HepG2 (cell line): ENCODE measurements around the gene MRPL39. TPM values are rescaled to one million over a fixed set of nuclear protein-coding genes. Genes with fewer than 3 reads are reported as not detected.
A peak's percentile ranks its signal among the peaks of the same experiment; 100 is the strongest.

Source experiments
- ATAC-seq: fragments of 200-7000 bp; cut with Tn5 transposase; 3 replicates; pipeline ENCODE4 v1.9.1; 2020; ENCODE audit warnings: mild to moderate bottlenecking, moderate library complexity
- BruUV-seq: library from RNA; stranded (reverse); fragments of 400-500 nt; replicated peaks from 2 replicates; lab custom pipeline; 2021; lab: Mats Ljungman, UMichigan
- CTCF ChIA-PET: fragments of 300-600 bp; formaldehyde crosslinking; extraction: SDS; loops from one replicate; lab custom pipeline; 2021; ENCODE audit warnings: low total read pairs, inconsistent platforms, low intra/inter-chr PET ratio; lab: Yijun Ruan, JAX
- POLR2A ChIA-PET: fragments of 350-600 bp; sonication (Branson Sonifier 250); formaldehyde crosslinking; loops from one replicate; lab custom pipeline; 2020; ENCODE audit warnings: antibody characterized with exemption, inconsistent platforms; lab: Yijun Ruan, JAX
- DNase-seq: peaks from one replicate; pipeline ENCODE4 v3.0.0-alpha.2; 2015; ENCODE audit warnings: low spot score
- FAIRE-seq: peaks from 3 replicates; lab custom pipeline; 2011; peaks lifted over from hg19 to GRCh38; lab: Jason Lieb, UNC
- H2AFZ ChIP-seq: one replicate; pipeline ENCODE4 v1.6.1; 2011; ENCODE audit warnings: low read length, inconsistent platforms
- H3K27ac ChIP-seq: fragments of 300-600 bp; 3 replicates; pipeline ENCODE4 v1.8.0; 2011; ENCODE audit warnings: mixed run types, mild to moderate bottlenecking, mixed read lengths, low read length, inconsistent platforms; ENCODE audit not compliant: insufficient read depth; ENCODE audit errors: extremely low read length
- H3K27me3 ChIP-seq, 2 experiments: fragments of 200-600 bp in 1 of 2; 2 replicates in 1 of 2; 3 replicates in 1 of 2; pipeline versions ENCODE4 v1.6.0 to v1.8.0; 2011; ENCODE audit warnings: low read length in 2 of 2, mild to moderate bottlenecking in 2 of 2, moderate library complexity in 2 of 2, inconsistent platforms in 1 of 2; ENCODE audit not compliant: insufficient read depth in 2 of 2, control insufficient read depth in 1 of 2
- H3K36me3 ChIP-seq, 2 experiments: fragments of 200-600 bp in 1 of 2; replicated peaks in 1 of 2; 2 replicates in 1 of 2; 3 replicates in 1 of 2; pipeline versions ENCODE4 v1.5.1 to v1.8.0; 2011; ENCODE audit warnings: low read length in 2 of 2, inconsistent platforms in 1 of 2; ENCODE audit not compliant: insufficient read depth in 2 of 2, control insufficient read depth in 1 of 2
- H3K4me1 ChIP-seq: 2 replicates; pipeline ENCODE4 v1.5.1; 2012; ENCODE audit warnings: low read length, inconsistent platforms; ENCODE audit not compliant: insufficient read depth
- H3K4me2 ChIP-seq: 2 replicates; pipeline ENCODE4 v1.6.0; 2011; ENCODE audit warnings: low read depth, low read length, inconsistent platforms
- H3K4me3 ChIP-seq, 3 experiments: fragments of 200-600 bp in 1 of 3; sonication (generic), shearing (Covaris generic) in 1 of 3; replicated peaks in 1 of 3; 2 replicates each; pipeline ENCODE4 v1.5.1; 2011 to 2016; ENCODE audit warnings: low read length in 3 of 3, inconsistent platforms in 2 of 3, low read depth in 2 of 3, mild to moderate bottlenecking in 2 of 3, control low read depth in 1 of 3, mixed read lengths in 1 of 3; ENCODE audit not compliant: insufficient read depth in 1 of 3
- H3K79me2 ChIP-seq: one replicate; pipeline ENCODE4 v1.6.1; 2011; ENCODE audit warnings: low read length, inconsistent platforms; ENCODE audit not compliant: insufficient read depth
- H3K9ac ChIP-seq: 2 replicates; pipeline ENCODE4 v1.6.0; 2011; ENCODE audit warnings: mild to moderate bottlenecking, low read depth, low read length, inconsistent platforms; ENCODE audit not compliant: insufficient read depth
- H3K9me3 ChIP-seq: 2 replicates; pipeline ENCODE4 v1.5.1; 2012; ENCODE audit warnings: mild to moderate bottlenecking, low read length
- H4K20me1 ChIP-seq: 2 replicates; pipeline ENCODE4 v1.6.0; 2011; ENCODE audit warnings: inconsistent platforms, mild to moderate bottlenecking, low read length, moderate library complexity; ENCODE audit not compliant: insufficient read depth
- FOSL2 ChIP-seq: sonication (generic); formaldehyde crosslinking; IDR thresholded peaks from 2 replicates; pipeline ENCODE4 v1.4.0; 2020; ENCODE audit warnings: missing genetic modification reagents
- MTF1 ChIP-seq: sonication (generic); formaldehyde crosslinking; IDR thresholded peaks from 2 replicates; pipeline ENCODE4 v1.5.0; 2020; ENCODE audit warnings: missing genetic modification reagents
- RAD51 ChIP-seq: fragments of 450-650 bp; IDR thresholded peaks from 2 replicates; pipeline ENCODE4 v1.6.1; 2016; ENCODE audit warnings: borderline replicate concordance
- RORA ChIP-seq: sonication (generic); formaldehyde crosslinking; IDR thresholded peaks from 2 replicates; pipeline ENCODE4 v1.5.0; 2020; ENCODE audit warnings: mild to moderate bottlenecking, missing genetic modification reagents, moderate library complexity
- ZNF207 ChIP-seq: fragments of 450-650 bp; IDR thresholded peaks from 2 replicates; pipeline ENCODE4 v1.6.1; 2016; ENCODE audit warnings: antibody characterized with exemption, borderline replicate concordance
- WGBS: methylation state at CpG from one replicate; pipeline ENCODE4 v1.1.6; 2017; ENCODE audit warnings: low lambda C conversion rate; 5-methylcytosine and 5-hydroxymethylcytosine counted together
- in situ Hi-C: cut with HindIII; loops from 2 replicates; pipeline ENCODE4 v1.10.0; 2017; ENCODE audit warnings: low pct_unique_long_range_greater_than_20kb; ENCODE audit not compliant: extremely low pct_ligation_motif_present
- intact Hi-C: fragments of 100-400 bp; cut with micrococcal nuclease; formaldehyde crosslinking; loops from one replicate; pipeline ENCODE4 v1.10.0; 2022; ENCODE audit not compliant: unreplicated experiment
- polyA plus RNA-seq, 8 experiments: library from polyadenylated mRNA; depleted of rRNA in 3 of 8; stranded (reverse) in 7 of 8; unstranded in 1 of 8; fragments of >200 nt; fragmentation: Illumina TruSeq in 4 of 8; extraction: Trizol in 4 of 8; gene quantifications; 2 replicates each; pipeline versions ENCODE4 v1.2.1 to v1.2.3, GENCODE V29; 2011 to 2016; ENCODE audit warnings: low read depth in 4 of 8, missing spikeins in 1 of 8, mixed read lengths in 1 of 8; ENCODE audit not compliant: insufficient read depth in 1 of 8
- total RNA-seq, 5 experiments: library from RNA; depleted of rRNA; stranded (reverse); fragments of >200 nt; fragmentation: Illumina TruSeq; extraction: Trizol; gene quantifications; 2 replicates each; pipeline ENCODE4 v1.2.3, GENCODE V29; 2016; ENCODE audit warnings: low read depth in 1 of 5
- TF ChIP-seq, protein P1 (sequence below): sonication (generic); formaldehyde crosslinking; IDR thresholded peaks from 2 replicates; pipeline ENCODE4 v1.9.0; 2021; ENCODE audit warnings: missing genetic modification reagents, mild to moderate bottlenecking, borderline replicate concordance
- TF ChIP-seq, protein P2 (sequence below): sonication (generic); formaldehyde crosslinking; conservative IDR thresholded peaks from 2 replicates; pipeline ENCODE4 v1.4.0; 2020; ENCODE audit warnings: missing genetic modification reagents

MRPL39 gene
- total and polyA plus RNA-seq, 2 of the 13 experiments (the other 11 are each of a cell fraction or from before 2014, with no cell fraction given), result 29.1 to 91.2 TPM

DNA sequence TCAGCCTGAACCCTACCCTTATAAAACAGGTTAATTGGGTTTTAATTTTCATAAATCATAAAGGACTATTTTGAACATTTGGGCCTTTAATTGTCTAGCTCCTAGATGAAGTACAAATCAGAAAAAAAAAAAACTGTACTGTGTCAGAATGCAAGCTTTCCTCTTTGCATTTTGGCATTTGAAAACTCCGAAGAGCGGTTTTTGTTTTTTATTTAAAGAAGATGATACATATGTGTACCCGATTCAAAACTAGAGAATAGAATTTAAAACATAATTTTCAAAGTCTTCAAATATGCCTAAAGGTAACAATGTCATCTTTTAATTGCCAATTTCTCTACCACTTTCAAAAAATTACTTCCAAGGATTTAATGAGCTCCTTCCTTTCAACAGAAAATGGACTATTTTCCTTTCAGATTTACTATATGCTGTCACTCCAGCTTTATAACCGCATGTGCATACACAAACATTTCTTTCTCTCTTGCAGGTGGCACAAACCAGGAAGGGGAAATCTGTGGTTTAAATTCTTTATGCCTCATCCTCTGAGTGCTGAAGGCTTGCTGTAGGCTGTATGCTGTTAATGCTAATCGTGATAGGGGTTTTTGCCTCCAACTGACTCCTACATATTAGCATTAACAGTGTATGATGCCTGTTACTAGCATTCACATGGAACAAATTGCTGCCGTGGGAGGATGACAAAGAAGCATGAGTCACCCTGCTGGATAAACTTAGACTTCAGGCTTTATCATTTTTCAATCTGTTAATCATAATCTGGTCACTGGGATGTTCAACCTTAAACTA is 33.7 kb downstream of the MRPL39 start:
- Histone ChIP-seq H3K4me2 (no peak overlapping the region), H3K27ac (no peak overlapping the region), H3K27me3 (no peaks in the 10 kb centered on the region), H3K9me3 (no peaks in the 10 kb centered on the region), H3K4me3 (no peak overlapping the region), H3K4me1 (no peaks in the 10 kb centered on the region), H2AFZ (no peak overlapping the region), H4K20me1 (no peaks in the 10 kb centered on the region), H3K9ac (no peak overlapping the region), H3K79me2 (no peaks in the 10 kb centered on the region), H3K36me3 (no peaks in the 10 kb centered on the region)
- TF ChIP-seq FOSL2, result 0 out of 2 replicates have a peak, but pooled peaks have one; percentile 12
- TF ChIP-seq, protein P1, sequence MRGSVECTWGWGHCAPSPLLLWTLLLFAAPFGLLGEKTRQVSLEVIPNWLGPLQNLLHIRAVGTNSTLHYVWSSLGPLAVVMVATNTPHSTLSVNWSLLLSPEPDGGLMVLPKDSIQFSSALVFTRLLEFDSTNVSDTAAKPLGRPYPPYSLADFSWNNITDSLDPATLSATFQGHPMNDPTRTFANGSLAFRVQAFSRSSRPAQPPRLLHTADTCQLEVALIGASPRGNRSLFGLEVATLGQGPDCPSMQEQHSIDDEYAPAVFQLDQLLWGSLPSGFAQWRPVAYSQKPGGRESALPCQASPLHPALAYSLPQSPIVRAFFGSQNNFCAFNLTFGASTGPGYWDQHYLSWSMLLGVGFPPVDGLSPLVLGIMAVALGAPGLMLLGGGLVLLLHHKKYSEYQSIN (CRISPR knock-in tag), result no peak
- no peak for TF ChIP-seq MTF1
- TF ChIP-seq RAD51, result no peak
- intact Hi-C loops (no loop called here), in situ Hi-C loops (no loop called here)
- CTCF ChIA-PET, result no interaction called here
- POLR2A ChIA-PET, result no interaction called here
- no peak for FAIRE-seq
- ATAC-seq, result no peak
- DNase-seq, result peak; percentile 6
- no TSS peak for BruUV-seq
- 86% methylated on average over 6 of the region's 6 CpGs for WGBS

DNA sequence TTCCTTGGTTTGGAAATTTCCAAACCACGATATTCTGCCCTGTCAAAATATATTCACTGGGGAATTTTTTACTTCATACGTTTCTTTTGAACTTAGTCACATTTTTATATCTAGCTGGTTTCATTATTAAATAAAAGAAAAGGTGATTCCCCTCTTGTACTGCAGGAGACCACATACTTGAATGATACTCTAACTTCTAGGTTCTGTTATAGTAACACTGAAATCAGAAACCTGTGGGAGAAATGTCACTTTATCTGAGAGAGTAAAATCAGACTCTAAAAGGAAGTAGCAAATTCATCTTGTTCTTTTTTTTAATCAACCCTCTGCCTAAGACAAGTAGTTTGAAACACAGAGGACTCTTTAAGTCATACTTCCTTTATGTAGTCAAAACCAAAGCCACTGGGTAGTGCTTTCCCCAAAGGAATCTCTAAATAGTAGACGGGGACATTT is 34.4 kb downstream of the MRPL39 start:
- H3K36me3 ChIP-seq, result no peaks in the 10 kb centered on the region
- no peak overlapping the region for H2AFZ ChIP-seq
- no peak for ATAC-seq
- POLR2A ChIA-PET, result no interaction called here
- no peak overlapping the region for H3K4me3 ChIP-seq
- H3K4me1 ChIP-seq, result no peaks in the 10 kb centered on the region
- H3K9me3 ChIP-seq, result no peaks in the 10 kb centered on the region
- intact Hi-C loops, result no loop called here
- H4K20me1 ChIP-seq, result no peaks in the 10 kb centered on the region
- DNase-seq, result no peak
- no TSS peak for BruUV-seq
- whole genome bisulfite sequencing, result 94% methylated on average over 3 of the region's 3 CpGs
- H3K27me3 ChIP-seq, result no peaks in the 10 kb centered on the region
- H3K79me2 ChIP-seq, result no peaks in the 10 kb centered on the region
- no peak overlapping the region for H3K9ac ChIP-seq
- H3K27ac ChIP-seq, result no peak overlapping the region
- in situ Hi-C loops, result no loop called here
- no peak for FAIRE-seq
- CTCF ChIA-PET, result no interaction called here
- no peak overlapping the region for H3K4me2 ChIP-seq
- TF ChIP-seq RORA (no peak), ZNF207 (no peak)
- TF ChIP-seq, protein P2, sequence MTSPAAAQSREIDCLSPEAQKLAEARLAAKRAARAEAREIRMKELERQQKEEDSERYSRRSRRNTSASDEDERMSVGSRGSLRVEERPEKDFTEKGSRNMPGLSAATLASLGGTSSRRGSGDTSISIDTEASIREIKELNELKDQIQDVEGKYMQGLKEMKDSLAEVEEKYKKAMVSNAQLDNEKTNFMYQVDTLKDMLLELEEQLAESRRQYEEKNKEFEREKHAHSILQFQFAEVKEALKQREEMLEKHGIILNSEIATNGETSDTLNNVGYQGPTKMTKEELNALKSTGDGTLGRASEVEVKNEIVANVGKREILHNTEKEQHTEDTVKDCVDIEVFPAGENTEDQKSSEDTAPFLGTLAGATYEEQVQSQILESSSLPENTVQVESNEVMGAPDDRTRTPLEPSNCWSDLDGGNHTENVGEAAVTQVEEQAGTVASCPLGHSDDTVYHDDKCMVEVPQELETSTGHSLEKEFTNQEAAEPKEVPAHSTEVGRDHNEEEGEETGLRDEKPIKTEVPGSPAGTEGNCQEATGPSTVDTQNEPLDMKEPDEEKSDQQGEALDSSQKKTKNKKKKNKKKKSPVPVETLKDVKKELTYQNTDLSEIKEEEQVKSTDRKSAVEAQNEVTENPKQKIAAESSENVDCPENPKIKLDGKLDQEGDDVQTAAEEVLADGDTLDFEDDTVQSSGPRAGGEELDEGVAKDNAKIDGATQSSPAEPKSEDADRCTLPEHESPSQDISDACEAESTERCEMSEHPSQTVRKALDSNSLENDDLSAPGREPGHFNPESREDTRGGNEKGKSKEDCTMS (CRISPR knock-in tag), result no peak
